GM21619 (cell line): ENCODE measurements around the gene CLN6.
"Not testable (repeated sequence)": the region's sequence is repeated elsewhere in the genome, so short reads cannot be mapped to it uniquely, and the experiment has no call there.

ENCODE experiments used
- ATAC-seq: cut with Tn5 transposase; IDR thresholded peaks from one replicate; pipeline ENCODE4 v1.9.1; 2021; ENCODE audit not compliant: unreplicated experiment

CLN6 gene

DNA sequence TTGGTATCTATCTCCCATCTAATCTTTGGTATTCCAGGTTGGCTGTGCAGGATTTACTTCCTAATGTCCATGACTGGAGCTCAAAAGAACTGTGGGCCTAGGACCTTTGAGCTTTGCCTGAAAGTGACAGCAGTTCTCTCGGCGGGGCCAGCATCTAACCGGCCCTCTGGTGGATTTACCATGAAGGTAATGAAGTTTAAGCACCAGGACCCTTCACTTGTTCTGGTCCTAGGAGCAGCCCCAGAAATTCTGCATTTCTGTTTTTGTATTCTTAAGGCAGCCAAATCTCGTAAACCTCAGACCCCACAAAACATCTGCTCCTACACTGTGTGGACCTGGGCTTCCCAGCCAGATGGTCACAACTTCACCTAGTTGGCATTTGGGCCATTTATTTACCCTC, 37.4 kb downstream of the CLN6 start:
- no peak for ATAC-seq

DNA sequence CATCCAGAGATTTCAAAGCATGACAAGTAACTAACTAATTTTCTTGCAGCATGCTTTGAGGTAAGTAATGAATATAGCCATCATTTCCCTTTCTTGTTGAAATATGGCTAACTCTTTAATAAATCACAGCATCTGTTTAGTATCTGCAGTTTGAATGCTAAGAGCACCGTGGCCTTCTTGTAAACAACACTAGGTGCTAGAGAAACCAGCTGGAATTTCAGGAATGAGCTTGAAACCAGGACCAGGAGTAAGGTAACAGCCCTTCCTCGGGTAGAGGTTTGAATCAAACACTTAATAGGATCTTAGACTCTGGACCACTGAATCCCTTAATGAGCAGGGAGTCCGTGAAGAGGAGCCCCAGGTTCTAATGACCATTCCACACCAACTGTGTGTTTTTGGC, 38.0 kb downstream of the CLN6 start:
- ATAC-seq: no peak

DNA sequence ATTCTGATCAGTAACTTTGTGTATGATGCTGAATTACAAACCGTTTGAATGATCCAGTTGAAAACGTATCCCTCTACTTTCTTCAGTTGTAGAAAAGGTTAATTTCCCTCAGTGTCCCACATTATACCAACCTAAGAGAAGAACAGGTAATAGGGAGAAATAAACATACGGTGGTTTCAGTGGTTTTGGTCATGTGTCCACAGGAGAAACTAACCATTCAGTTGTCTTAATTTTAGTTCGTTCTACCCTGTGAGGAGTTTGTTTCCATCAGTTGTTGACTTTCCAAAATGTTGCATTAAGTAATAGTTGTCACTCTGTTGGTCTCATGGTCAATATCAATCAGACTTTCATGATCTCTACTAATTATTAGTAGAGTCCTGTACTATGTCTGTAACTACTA, 39.5 kb downstream of the CLN6 start:
- ATAC-seq: no peak

DNA sequence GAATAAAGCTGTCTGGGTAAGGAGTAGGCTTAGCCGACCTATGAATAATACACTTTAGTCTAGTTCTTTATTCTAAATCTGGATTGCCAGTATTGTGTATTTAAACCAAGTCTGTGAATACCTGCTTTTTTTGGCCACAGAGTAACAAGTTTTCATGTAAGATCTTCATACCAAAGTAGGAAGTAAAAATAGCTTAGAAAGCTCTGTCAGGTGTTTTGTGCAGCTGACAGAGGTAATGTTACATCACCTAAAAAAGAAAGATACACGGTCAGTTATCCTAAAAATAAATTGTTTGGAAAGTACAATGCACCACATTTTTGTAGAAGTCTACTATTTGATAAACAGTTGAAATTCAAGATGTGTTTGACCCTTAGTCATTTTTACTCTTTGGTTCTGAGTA, 40.9 kb downstream of the CLN6 start:
- ATAC-seq: no peak

DNA sequence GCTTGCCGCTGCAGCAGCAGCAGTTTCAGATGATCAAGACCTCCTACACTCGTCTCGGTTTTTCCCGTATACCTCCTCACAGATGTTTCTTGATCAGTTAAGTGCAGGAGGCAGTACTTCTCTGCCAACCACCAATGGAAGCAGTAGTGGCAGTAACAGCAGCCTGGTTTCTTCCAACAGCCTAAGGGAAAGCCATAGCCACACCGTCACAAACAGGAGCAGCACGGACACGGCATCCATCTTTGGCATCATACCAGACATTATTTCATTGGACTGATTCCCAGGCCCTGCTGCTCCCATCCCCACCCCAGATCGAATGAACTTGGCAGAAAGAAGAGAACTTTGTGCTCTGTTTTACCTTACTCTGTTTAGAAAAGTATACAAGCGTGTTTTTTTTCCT, 42.0 kb downstream of the CLN6 start:
- no peak for ATAC-seq

DNA sequence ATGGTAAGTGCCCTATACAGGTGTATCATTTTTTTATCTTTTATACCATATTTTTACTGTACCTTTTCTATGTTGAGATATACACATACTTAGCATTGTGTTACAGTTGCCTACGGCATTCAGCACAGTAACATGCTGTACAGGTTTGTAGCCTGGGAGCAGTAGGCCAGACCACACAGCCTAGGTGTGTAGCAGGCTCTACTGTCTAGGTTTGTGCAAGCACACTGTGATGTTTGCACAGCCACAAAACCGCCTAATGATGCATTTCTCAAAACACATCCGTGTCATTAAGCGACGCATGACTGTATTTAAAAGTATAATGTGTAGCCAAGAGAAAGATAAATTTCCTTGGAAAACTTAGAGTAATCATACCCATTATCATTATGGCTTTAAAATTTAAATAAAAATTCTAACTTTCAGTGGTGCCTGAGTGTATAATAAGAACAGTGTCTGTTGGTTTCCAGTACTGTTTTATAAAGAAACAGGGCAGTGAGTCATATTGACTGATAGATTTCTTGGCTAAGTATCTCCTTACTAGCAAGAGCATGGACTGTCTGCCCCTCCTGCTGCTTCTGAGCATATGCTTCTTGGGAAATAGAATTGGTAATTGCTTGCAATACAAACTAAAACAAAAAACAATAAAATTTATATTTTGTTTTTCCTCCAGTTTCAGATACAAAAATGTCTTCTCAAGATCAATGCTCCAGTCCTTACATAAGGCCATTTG, 42.7 kb downstream of the CLN6 start:
- ATAC-seq: no peak

DNA sequence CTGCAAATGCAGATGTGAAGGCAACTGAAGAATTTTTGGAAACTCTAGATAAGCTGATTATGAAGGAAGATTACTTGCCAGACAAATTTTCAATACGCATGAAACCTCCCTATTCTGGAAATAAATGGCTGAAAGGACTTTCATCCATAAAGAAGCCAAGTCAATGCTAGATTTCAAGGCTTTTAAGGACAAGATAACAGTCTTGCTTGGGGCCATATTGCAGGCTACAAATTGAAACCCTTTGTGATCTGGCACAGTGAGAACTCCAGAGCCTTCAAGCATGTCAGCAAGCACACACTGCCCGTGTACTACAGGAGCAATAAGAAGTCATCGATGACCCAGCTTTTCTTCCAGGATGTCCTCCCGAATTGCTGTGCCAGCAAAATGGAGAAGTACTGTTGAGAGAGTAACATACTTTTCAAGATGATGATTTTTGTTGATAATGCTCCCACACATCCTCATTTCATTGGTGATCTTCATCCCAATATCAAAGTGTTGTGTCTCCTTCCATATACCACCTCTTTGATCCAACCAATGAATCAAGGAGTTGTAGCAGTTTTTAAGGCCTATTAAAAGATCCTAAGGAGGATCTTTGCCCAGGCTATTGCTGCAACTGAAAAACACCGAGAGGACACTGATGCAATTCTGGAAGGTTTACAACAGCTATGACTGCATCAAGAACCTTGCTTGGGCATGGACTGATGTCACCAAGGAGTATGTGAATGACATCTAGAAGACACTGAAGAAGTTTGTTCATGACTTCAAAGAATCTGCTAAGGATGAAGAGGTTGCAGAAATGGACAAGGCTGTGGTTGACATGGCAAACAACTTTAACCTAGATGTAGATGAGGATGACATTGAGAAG, 44.7 kb downstream of the CLN6 start:
- ATAC-seq: no peak

DNA sequence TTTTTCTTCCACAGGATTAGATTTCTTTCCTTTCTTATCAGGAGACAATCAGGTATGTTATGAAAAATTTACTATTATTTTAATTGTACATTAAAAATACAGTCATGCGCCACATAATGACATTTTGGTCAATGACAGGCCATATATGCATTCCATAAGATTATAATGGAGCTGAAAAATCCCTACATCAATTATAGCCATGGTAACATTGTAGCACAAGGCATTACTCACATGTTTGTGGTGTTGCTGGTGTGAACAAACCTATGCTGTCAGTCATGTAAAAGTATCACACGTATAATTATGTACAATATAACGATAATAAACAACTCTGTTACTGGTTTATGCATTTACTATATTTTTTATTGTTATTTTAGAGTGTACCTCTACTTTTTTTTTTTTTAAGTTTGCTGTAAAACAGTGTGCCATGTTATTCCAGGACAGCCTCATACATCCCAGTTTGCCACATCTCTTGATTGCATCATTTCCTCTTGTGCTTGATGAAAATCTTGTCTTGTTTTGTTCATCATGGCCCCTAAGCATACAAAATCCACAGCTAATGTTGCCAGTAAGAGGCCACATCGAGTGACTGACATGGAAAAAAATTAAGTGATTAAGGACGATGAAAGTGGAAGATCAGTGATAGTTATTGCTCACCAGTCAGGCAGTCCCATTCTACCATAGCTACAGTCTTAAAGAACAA, 45.8 kb downstream of the CLN6 start:
- no peak for ATAC-seq

DNA sequence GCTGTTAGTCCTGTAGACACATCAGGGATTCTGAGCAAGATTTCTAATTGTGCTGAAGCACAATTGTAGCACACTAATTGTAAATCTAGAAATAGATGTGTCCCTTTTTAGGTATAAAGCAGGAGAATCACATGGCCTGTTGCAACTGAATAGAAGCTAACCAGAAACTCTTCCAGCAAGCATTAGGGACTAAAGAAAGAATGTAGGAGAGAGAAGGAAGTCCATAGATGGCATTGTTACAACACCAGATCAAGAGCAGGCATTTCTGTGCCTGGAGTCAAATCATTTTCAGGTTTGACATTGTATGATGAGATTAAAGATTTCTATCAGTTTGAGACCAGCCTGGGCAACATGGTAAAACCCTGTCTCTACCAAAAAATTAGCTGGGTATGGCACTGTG, 51.8 kb downstream of the CLN6 start:
- ATAC-seq: no peak

DNA sequence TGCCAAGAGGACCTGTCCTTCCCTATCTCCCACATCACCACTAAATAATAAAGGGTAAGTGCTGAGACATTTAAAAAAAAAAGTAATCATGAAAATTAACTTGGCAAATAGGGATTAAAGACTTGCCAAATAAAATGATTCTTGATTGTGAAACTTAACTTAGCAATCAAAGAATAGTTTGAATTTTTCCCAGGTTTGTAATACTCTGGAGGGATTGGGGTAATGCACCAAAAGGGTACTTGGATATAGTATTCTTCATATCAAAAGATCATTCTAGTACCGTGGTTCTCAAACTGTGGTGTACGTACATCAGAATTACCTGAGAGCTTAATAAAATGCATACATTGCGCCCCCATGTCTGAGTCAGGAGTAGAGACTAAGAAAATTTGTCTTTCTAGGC, 52.9 kb downstream of the CLN6 start:
- no peak for ATAC-seq

DNA sequence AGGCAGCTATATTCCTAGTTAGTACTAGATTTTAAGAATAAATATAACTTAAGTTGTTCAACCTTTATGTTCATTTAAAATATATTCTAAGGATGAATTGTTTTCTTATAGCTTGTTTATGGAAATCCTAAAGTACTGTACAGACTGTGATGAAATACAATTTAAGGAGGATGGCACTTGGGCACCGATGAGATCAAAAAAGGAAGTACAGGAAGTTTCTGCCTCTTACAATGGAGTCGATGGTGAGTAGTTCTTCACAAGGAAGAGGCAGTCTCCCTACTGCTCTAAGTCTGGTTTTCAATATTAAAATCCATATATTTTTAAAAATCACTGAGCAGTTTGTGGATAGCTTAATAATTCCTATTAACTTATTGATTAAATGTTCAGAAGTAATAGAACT, 54.0 kb downstream of the CLN6 start:
- no peak for ATAC-seq

DNA sequence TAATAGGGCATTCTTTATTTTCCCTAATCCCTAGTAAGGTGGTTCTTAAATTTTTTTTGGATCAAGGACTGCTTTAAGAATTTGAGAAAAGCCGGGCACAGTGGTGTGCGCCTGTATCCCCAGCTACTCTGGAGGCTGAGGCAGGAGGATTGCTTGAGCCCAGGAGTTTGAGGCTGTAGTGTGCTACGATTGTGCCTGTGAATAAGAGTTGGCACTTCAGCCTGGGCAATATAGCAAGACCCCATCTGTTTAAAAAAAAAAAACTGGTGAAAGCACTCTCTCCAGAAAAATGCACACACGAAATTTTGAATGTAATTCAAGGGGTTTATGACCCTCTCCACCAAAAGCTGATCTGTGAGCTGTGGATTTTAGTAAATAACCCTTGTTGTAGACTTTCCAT, 56.4 kb downstream of the CLN6 start:
- no peak for ATAC-seq

DNA sequence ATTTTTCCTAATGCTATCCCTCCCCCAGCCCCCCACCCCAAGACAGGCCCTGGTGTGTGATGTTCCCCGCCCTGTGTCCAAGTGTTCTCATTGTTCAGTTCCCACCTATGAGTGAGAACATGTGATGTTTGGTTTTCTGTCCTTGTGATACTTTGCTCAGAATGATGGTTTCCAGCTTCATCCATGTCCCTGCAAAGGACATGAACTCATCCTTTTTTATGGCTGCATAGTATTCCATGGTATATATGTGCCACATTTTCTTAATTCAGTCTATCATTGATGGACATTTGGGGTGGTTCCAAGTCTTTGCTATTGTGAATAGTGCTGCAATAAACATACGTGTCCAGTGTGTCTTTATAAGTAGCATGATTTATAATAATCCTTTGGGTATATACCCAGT, 57.5 kb downstream of the CLN6 start:
- ATAC-seq: not testable (repeated sequence)

DNA sequence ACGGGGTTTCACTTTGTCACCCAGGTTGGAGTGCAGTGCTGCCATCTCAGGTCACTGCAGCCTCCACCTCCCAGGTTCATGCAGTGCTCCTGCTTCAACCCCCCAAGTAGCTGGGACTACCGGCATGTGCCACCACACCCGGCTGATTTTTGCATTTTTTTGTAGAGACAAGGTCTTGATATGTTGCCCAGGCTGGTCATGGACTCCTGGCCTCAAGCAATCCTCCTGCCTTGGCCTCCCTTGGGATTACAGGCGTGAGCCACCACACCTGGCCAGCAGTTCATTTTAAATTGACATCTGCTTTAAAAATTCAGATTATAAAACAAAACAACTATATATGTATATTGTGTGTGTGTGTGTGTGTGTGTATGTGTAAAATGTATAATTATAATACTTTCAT, 62.7 kb downstream of the CLN6 start:
- ATAC-seq: no peak

DNA sequence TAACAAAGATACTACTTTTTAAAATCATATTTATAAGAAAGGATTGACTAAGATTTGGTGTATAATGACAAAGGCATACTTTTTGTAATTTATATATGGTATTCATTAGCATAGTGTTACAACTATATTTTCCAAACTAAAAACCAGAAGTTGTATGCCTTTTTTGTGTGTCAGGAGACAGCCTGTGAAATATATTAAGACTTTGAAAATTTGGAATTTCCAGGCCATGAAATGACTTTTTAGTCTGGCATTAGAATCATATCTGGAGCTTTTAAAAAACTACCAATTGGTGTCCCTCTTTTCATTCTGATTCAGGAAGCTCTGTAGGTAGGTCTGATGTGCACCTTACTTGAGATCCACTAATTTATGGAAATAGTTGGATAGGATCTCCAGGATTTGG, 66.3 kb downstream of the CLN6 start:
- ATAC-seq: no peak

DNA sequence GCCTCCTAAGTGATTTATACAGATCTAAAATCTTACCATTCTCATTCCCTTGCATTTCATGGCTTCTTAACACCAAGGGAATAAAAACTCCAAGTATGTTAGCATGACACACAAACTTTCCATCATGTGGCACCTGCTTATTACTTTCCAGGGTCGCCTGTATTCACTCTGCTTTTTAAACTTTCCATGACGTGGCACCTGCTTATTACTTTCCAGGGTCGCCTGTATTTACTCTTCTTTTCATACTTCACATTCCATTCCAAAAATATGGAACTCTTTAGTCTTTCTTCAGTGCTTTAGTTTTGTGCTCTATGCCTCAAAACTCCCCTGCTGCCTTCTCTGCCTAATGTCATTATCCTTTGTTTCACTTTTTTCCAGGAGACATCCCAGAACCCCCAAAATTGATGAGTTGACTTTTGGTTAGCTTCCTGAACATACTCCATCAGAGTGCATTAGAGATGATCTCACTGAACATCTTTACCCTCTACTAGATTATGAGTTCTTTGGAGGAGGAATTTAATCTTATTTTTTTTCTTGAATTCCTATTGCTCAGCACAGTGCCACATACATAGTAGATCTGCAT, 71.4 kb downstream of the CLN6 start:
- no peak for ATAC-seq

DNA sequence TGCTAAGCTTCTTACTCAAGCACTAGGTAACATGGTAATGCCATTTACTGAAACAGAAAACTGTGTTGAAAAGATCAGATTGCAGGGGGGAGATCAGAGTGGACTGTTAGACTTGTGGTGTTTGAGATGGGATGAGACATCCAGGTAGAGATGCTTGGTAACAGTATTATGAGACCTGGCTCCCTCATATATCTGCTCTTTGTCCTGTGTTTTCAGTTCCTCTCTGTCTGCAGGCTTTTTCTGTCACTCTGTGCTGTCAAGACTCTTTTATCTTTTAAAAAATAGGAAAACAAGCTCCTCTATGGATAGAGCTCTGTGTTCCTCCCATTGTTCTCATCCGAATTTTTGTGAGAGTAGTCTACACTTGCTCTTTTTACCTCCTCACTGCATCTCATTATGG, 72.5 kb downstream of the CLN6 start:
- ATAC-seq: no peak
